ENCODE measurements around the gene UTP3.
"Not testable (repeated sequence)": the region's sequence is repeated elsewhere in the genome, so short reads cannot be mapped to it uniquely, and the experiment has no call there.

The UTP3 gene

GRCh38 chr4:70687821-70688794, at the start of gene UTP3:
Gene UTP3, plus strand, starts transcription at chr4:70688532. Its CDS starts 146 bp downstream, at chr4:70688678.
- H3K4me1 Mint-ChIP-seq (ENCODE audit: low read depth) = peaks cover 37% of the 10 kb centered on the region
- peak within 1 kb of the TSS; percentile 100 for H3K4me3 Mint-ChIP-seq
- no peaks in the 10 kb centered on the region for H3K27me3 Mint-ChIP-seq
- no peaks in the 10 kb centered on the region for H3K9me3 Mint-ChIP-seq (ENCODE audit: low read depth)
- H3K36me3 Mint-ChIP-seq = peaks cover 20% of the 10 kb centered on the region
- H3K27ac Mint-ChIP-seq = peak within 1 kb of the TSS; percentile 99

- no peak overlapping the region for H3K27ac Mint-ChIP-seq
- no peaks in the 10 kb centered on the region for H3K9me3 Mint-ChIP-seq (ENCODE audit: low read depth)
- no peak overlapping the region for H3K4me3 Mint-ChIP-seq
- H3K27me3 Mint-ChIP-seq = no peaks in the 10 kb centered on the region
- no peaks in the 10 kb centered on the region for H3K36me3 Mint-ChIP-seq
- H3K4me1 Mint-ChIP-seq (ENCODE audit: low read depth) = peaks cover 2% of the 10 kb centered on the region
These were observed 48.1 kb upstream of the UTP3 start for GRCh38 chr4:70640192-70640591.

GRCh38 chr4:70650741-70651140, 37.6 kb upstream of the UTP3 start:
- H3K4me3 Mint-ChIP-seq; H3K27ac Mint-ChIP-seq; H3K36me3 Mint-ChIP-seq; H3K9me3 Mint-ChIP-seq (ENCODE audit: low read depth); H3K4me1 Mint-ChIP-seq (ENCODE audit: low read depth); H3K27me3 Mint-ChIP-seq: not testable (repeated sequence)

- Mint-ChIP-seq H3K4me1 (ENCODE audit: low read depth) (peaks cover 5% of the 10 kb centered on the region), H3K9me3 (ENCODE audit: low read depth) (no peaks in the 10 kb centered on the region), H3K27ac (no peak overlapping the region), H3K27me3 (no peaks in the 10 kb centered on the region), H3K36me3 (no peaks in the 10 kb centered on the region), H3K4me3 (no peak overlapping the region)
These were observed 36.3 kb upstream of the UTP3 start for GRCh38 chr4:70651864-70652506.

- Mint-ChIP-seq H3K4me3 (no peak overlapping the region), H3K9me3 (ENCODE audit: low read depth) (no peaks in the 10 kb centered on the region), H3K36me3 (no peaks in the 10 kb centered on the region), H3K4me1 (ENCODE audit: low read depth) (peaks cover 5% of the 10 kb centered on the region), H3K27ac (no peak overlapping the region), H3K27me3 (peaks cover 1% of the 10 kb centered on the region)
These were observed 33.7 kb upstream of the UTP3 start for GRCh38 chr4:70654605-70655011.

- no peaks in the 10 kb centered on the region for H3K36me3 Mint-ChIP-seq
- peaks cover 1% of the 10 kb centered on the region for H3K27me3 Mint-ChIP-seq
- no peak overlapping the region for H3K4me3 Mint-ChIP-seq
- no peak overlapping the region for H3K27ac Mint-ChIP-seq
- no peaks in the 10 kb centered on the region for H3K4me1 Mint-ChIP-seq (ENCODE audit: low read depth)
- no peaks in the 10 kb centered on the region for H3K9me3 Mint-ChIP-seq (ENCODE audit: low read depth)
These were observed 31.0 kb upstream of the UTP3 start for GRCh38 chr4:70657326-70657725.

- no peaks in the 10 kb centered on the region for H3K9me3 Mint-ChIP-seq (ENCODE audit: low read depth)
- H3K27ac Mint-ChIP-seq = no peak overlapping the region
- H3K4me3 Mint-ChIP-seq = no peak overlapping the region
- no peaks in the 10 kb centered on the region for H3K4me1 Mint-ChIP-seq (ENCODE audit: low read depth)
- H3K36me3 Mint-ChIP-seq = no peaks in the 10 kb centered on the region
- H3K27me3 Mint-ChIP-seq = peaks cover 1% of the 10 kb centered on the region
These were observed 29.9 kb upstream of the UTP3 start for GRCh38 chr4:70658418-70658817.

- H3K27ac Mint-ChIP-seq = no peak overlapping the region
- H3K36me3 Mint-ChIP-seq = no peaks in the 10 kb centered on the region
- no peaks in the 10 kb centered on the region for H3K4me1 Mint-ChIP-seq (ENCODE audit: low read depth)
- no peak overlapping the region for H3K4me3 Mint-ChIP-seq
- H3K27me3 Mint-ChIP-seq = peaks cover 1% of the 10 kb centered on the region
- no peaks in the 10 kb centered on the region for H3K9me3 Mint-ChIP-seq (ENCODE audit: low read depth)
These were observed 28.2 kb upstream of the UTP3 start for GRCh38 chr4:70660106-70660505.

- not testable (repeated sequence) for H3K27me3 Mint-ChIP-seq; H3K36me3 Mint-ChIP-seq; H3K9me3 Mint-ChIP-seq (ENCODE audit: low read depth); H3K4me3 Mint-ChIP-seq; H3K4me1 Mint-ChIP-seq (ENCODE audit: low read depth); H3K27ac Mint-ChIP-seq
These were observed 26.9 kb upstream of the UTP3 start for GRCh38 chr4:70661309-70661922.

- Mint-ChIP-seq H3K4me1 (ENCODE audit: low read depth) (peaks cover 4% of the 10 kb centered on the region), H3K27ac (no peak within 1 kb of the TSS), H3K9me3 (ENCODE audit: low read depth) (no peaks in the 10 kb centered on the region), H3K4me3 (no peak within 1 kb of the TSS), H3K36me3 (peaks cover 2% of the 10 kb centered on the region), H3K27me3 (peaks cover 4% of the 10 kb centered on the region)
These were observed 22.0 kb upstream of the UTP3 start, which contains the start of gene JCHAIN for GRCh38 chr4:70666369-70666768. Gene JCHAIN, minus strand, starts transcription at chr4:70666508. Its CDS starts 18 bp downstream, at chr4:70666490.

GRCh38 chr4:70667740-70668535, 20.4 kb upstream of the UTP3 start:
- H3K36me3 Mint-ChIP-seq = peaks cover 2% of the 10 kb centered on the region
- no peaks in the 10 kb centered on the region for H3K9me3 Mint-ChIP-seq (ENCODE audit: low read depth)
- no peak overlapping the region for H3K27ac Mint-ChIP-seq
- peaks cover 4% of the 10 kb centered on the region for H3K27me3 Mint-ChIP-seq
- H3K4me3 Mint-ChIP-seq = no peak overlapping the region
- peaks cover 4% of the 10 kb centered on the region for H3K4me1 Mint-ChIP-seq (ENCODE audit: low read depth)

GRCh38 chr4:70670332-70671014, 17.9 kb upstream of the UTP3 start:
- peaks cover 5% of the 10 kb centered on the region for H3K4me1 Mint-ChIP-seq (ENCODE audit: low read depth)
- H3K4me3 Mint-ChIP-seq = no peak overlapping the region
- H3K9me3 Mint-ChIP-seq (ENCODE audit: low read depth) = no peaks in the 10 kb centered on the region
- H3K36me3 Mint-ChIP-seq = peaks cover 2% of the 10 kb centered on the region
- peaks cover 4% of the 10 kb centered on the region for H3K27me3 Mint-ChIP-seq
- H3K27ac Mint-ChIP-seq = no peak overlapping the region

- H3K27me3 Mint-ChIP-seq = peaks cover 4% of the 10 kb centered on the region
- H3K36me3 Mint-ChIP-seq = peaks cover 2% of the 10 kb centered on the region
- no peak overlapping the region for H3K4me3 Mint-ChIP-seq
- H3K9me3 Mint-ChIP-seq (ENCODE audit: low read depth) = no peaks in the 10 kb centered on the region
- H3K27ac Mint-ChIP-seq = no peak overlapping the region
- peaks cover 9% of the 10 kb centered on the region for H3K4me1 Mint-ChIP-seq (ENCODE audit: low read depth)
These were observed 17.2 kb upstream of the UTP3 start for GRCh38 chr4:70671091-70671490.

GRCh38 chr4:70674191-70674590, 14.1 kb upstream of the UTP3 start:
- H3K27ac Mint-ChIP-seq = no peak overlapping the region
- peaks cover 2% of the 10 kb centered on the region for H3K36me3 Mint-ChIP-seq
- H3K4me1 Mint-ChIP-seq (ENCODE audit: low read depth) = peaks cover 27% of the 10 kb centered on the region
- no peaks in the 10 kb centered on the region for H3K9me3 Mint-ChIP-seq (ENCODE audit: low read depth)
- no peak overlapping the region for H3K4me3 Mint-ChIP-seq
- peaks cover 4% of the 10 kb centered on the region for H3K27me3 Mint-ChIP-seq

Data from activated naive CD8-positive, alpha-beta T cell (primary cell).